ENCODE results near the gene RBP5. TPM values are rescaled to one million over a fixed set of nuclear protein-coding genes. Genes with fewer than 3 reads are reported as not detected.

Gene RBP5
- total and polyA plus RNA-seq, 9 of the 15 experiments (the other 6 are each of a cell fraction or from before 2014, with no cell fraction given): 8.6 to 22.5 (median 11.4) TPM

- H3K4me3 ChIP-seq: no peak overlapping the region
- H3K4me2 ChIP-seq (ENCODE audit: insufficient read depth, low read length): no peak overlapping the region
- no peak overlapping the region for H2AFZ ChIP-seq (ENCODE audit: low read depth, low read length)
- ATAC-seq (no peak), DNase-seq (ENCODE audit: extremely low read depth in 1 of 4, low spot score in 3 of 4) (no peak), FAIRE-seq (no peak)
- intact Hi-C loops (cut with micrococcal nuclease) (no loop called here), in situ Hi-C loops (cut with MboI) (no loop called here)
- no peaks in the 10 kb centered on the region for H4K20me1 ChIP-seq (replicated peaks; ENCODE audit: control insufficient read depth, insufficient read depth, low read length)
- no peaks in the 10 kb centered on the region for H3K9me3 ChIP-seq (replicated peaks; ENCODE audit: control insufficient read depth, insufficient read depth, low read depth, low read length)
- TF ChIP-seq MTA2 (IDR thresholded peaks at IDR 0.05; ENCODE audit: low read depth) (no peak), NCOA2 (IDR thresholded peaks at IDR 0.05; ENCODE audit: partially characterized antibody in 2 of 2) (no peak), MAFK (IDR thresholded peaks at IDR 0.05; ENCODE audit: low read length) (no peak), THRAP3 (IDR thresholded peaks at IDR 0.05; ENCODE audit: borderline replicate concordance) (no peak), TAF15 (IDR thresholded peaks at IDR 0.05; ENCODE audit: low read depth, low read length) (no peak), MGA (IDR thresholded peaks at IDR 0.05) (no peak), CBX1 (IDR thresholded peaks at IDR 0.05; ENCODE audit: low read depth) (no peak)
- 65% methylated on average over 10 of the region's 24 CpGs for WGBS (ENCODE audit: insufficient coverage, low coverage, missing lambda C conversion rate)
- no TSS peak for BruUV-seq (replicated peaks)
- peaks cover 4% of the 10 kb centered on the region; the same call in 1 of the 3 replicates for H3K36me3 ChIP-seq (ENCODE audit: control insufficient read depth, insufficient read depth, low read length)
- H3K4me1 ChIP-seq (replicated peaks in 1 of 2; ENCODE audit: control insufficient read depth in 2 of 2, insufficient read depth in 2 of 2, low read length in 2 of 2): peaks cover 0 to 9% of the 10 kb centered on the region in 2 experiments; a peak in 2 of 5 replicates
- H3K9me1 ChIP-seq (ENCODE audit: control insufficient read depth, insufficient read depth, low read length): no peaks in the 10 kb centered on the region
- H3K27me3 ChIP-seq (ENCODE audit: control insufficient read depth in 2 of 2, insufficient read depth in 2 of 2, low read length in 2 of 2): no peaks in the 10 kb centered on the region
- H3K27ac ChIP-seq (ENCODE audit: extremely low read depth, low read depth, low read length): no peak overlapping the region
- H3K79me2 ChIP-seq (ENCODE audit: control insufficient read depth, insufficient read depth, low read length): no peaks in the 10 kb centered on the region
- ChIA-PET CTCF (ENCODE audit: low intra/inter-chr PET ratio) (no interaction called here), POLR2A (interaction anchor here (0.6 kb wide), 1 partner anchor 17 kb away, joined by 4 read pairs; no protein-coding TSS in a partner anchor)
- no peak overlapping the region; a peak in 1 of 4 replicates for H3K9ac ChIP-seq (ENCODE audit: insufficient read depth in 1 of 2, low read depth in 2 of 2, low read length in 2 of 2)
These were observed 27.8 kb upstream of the RBP5 start for GRCh38 chr12:7156259-7157197.
